ENCODE data around the gene SEMA4A.
A peak's percentile ranks its signal among the peaks of the same experiment; 100 is the strongest.
"Not testable (repeated sequence)": the region's sequence is repeated elsewhere in the genome, so short reads cannot be mapped to it uniquely, and the experiment has no call there.

The SEMA4A gene

GRCh38 chr1:156194300-156194652, 40.9 kb downstream of the SEMA4A start:
- DNase-seq (ENCODE audit: low spot score), result no peak

GRCh38 chr1:156195853-156196252, 42.5 kb downstream of the SEMA4A start:
- DNase-seq (ENCODE audit: low spot score), result no peak

GRCh38 chr1:156196445-156196844, 43.1 kb downstream of the SEMA4A start:
- DNase-seq (ENCODE audit: low spot score), result no peak

- DNase-seq (ENCODE audit: low spot score), result peak; percentile 16
Measured at GRCh38 chr1:156198831-156199349, 45.5 kb downstream of the SEMA4A start.

GRCh38 chr1:156200044-156200443, 46.7 kb downstream of the SEMA4A start:
- DNase-seq (ENCODE audit: low spot score), result no peak

- no peak for DNase-seq (ENCODE audit: low spot score)
Measured at GRCh38 chr1:156203331-156203730, 49.9 kb downstream of the SEMA4A start.

- DNase-seq (ENCODE audit: low spot score), result no peak
Measured at GRCh38 chr1:156204686-156205085, 51.3 kb downstream of the SEMA4A start.

GRCh38 chr1:156211243-156211642, 57.9 kb downstream of the SEMA4A start:
- DNase-seq (ENCODE audit: low spot score), result no peak

- DNase-seq (ENCODE audit: low spot score), result no peak
Measured at GRCh38 chr1:156212130-156212529, 58.7 kb downstream of the SEMA4A start.

- DNase-seq (ENCODE audit: low spot score), result peak; percentile 95
Measured at GRCh38 chr1:156212833-156213643, 59.7 kb downstream of the SEMA4A start, which contains the start of gene PMF1. Gene PMF1, plus strand, starts transcription at chr1:156213007. Its CDS starts 9 bp downstream, at chr1:156213016.

- DNase-seq (ENCODE audit: low spot score), result no peak
Measured at GRCh38 chr1:156213644-156213966, 60.2 kb downstream of the SEMA4A start.

- DNase-seq (ENCODE audit: low spot score), result peak; percentile 62
Measured at GRCh38 chr1:156214024-156214748, 60.8 kb downstream of the SEMA4A start.

- not testable (repeated sequence) for DNase-seq (ENCODE audit: low spot score)
Measured at GRCh38 chr1:156216361-156217086, 63.1 kb downstream of the SEMA4A start.

- peak; percentile 90 for DNase-seq (ENCODE audit: low spot score)
Measured at GRCh38 chr1:156217871-156218270, 64.5 kb downstream of the SEMA4A start.

GRCh38 chr1:156220226-156220625, 66.8 kb downstream of the SEMA4A start:
- no peak for DNase-seq (ENCODE audit: low spot score)

- no peak for DNase-seq (ENCODE audit: low spot score)
Measured at GRCh38 chr1:156221986-156222692, 68.8 kb downstream of the SEMA4A start.

- no peak for DNase-seq (ENCODE audit: low spot score)
Measured at GRCh38 chr1:156225677-156226014, 72.3 kb downstream of the SEMA4A start.

- DNase-seq (ENCODE audit: low spot score), result no peak
Measured at GRCh38 chr1:156226116-156226538, 72.7 kb downstream of the SEMA4A start.

GRCh38 chr1:156226782-156227181, 73.4 kb downstream of the SEMA4A start:
- DNase-seq (ENCODE audit: low spot score), result no peak
